Renal pelvis (tissue), 12 donors: ENCODE measurements around the gene MARCKS. TPM values are rescaled to one million over a fixed set of nuclear protein-coding genes. Genes with fewer than 3 reads are reported as not detected.

Experiments
- DNase-seq: peaks from one replicate; pipeline ENCODE4 v3.0.0-alpha.2; 2013
- long read RNA-seq, 16 experiments: transcript quantifications; one replicate each; lab custom pipeline, GENCODE V29; 2026
- polyA plus RNA-seq, 3 donors: library from polyadenylated mRNA; unstranded; fragments of 120-200 nt; gene quantifications; one replicate each; pipeline ENCODE4 v1.2.1, GENCODE V29; 2013; ENCODE audit not compliant: insufficient read length in 3 of 3

MARCKS gene
- polyA plus RNA-seq = 100 to 1,000 TPM; 202 to 251 (median 222) TPM
- long read RNA-seq, donor 1, full-length matches to known transcripts = 185 of 197 reads
- long read RNA-seq, donor 1, partial matches to known transcripts = 0 of 197 reads
- long read RNA-seq, donor 1, other reads (novel, unspliced or antisense) = 12 of 197 reads
- long read RNA-seq, donor 2, full-length matches to known transcripts = 203 of 211 reads
- long read RNA-seq, donor 2, partial matches to known transcripts = 0 of 211 reads
- long read RNA-seq, donor 2, other reads (novel, unspliced or antisense) = 8 of 211 reads
- long read RNA-seq, donor 3, full-length matches to known transcripts = 192 of 688 reads
- long read RNA-seq, donor 3, partial matches to known transcripts = 407 of 688 reads
- long read RNA-seq, donor 3, other reads (novel, unspliced or antisense) = 89 of 688 reads
- long read RNA-seq, donor 4, full-length matches to known transcripts = 97 of 127 reads
- long read RNA-seq, donor 4, partial matches to known transcripts = 30 of 127 reads
- long read RNA-seq, donor 4, other reads (novel, unspliced or antisense) = 0 of 127 reads
- long read RNA-seq, donor 5, full-length matches to known transcripts = 113 of 134 reads
- long read RNA-seq, donor 5, partial matches to known transcripts = 21 of 134 reads
- long read RNA-seq, donor 5, other reads (novel, unspliced or antisense) = 0 of 134 reads
- long read RNA-seq, donor 6, full-length matches to known transcripts = 135 of 135 reads
- long read RNA-seq, donor 6, partial matches to known transcripts = 0 of 135 reads
- long read RNA-seq, donor 6, other reads (novel, unspliced or antisense) = 0 of 135 reads
- long read RNA-seq, donor 7, full-length matches to known transcripts = 295 of 308 reads
- long read RNA-seq, donor 7, partial matches to known transcripts = 0 of 308 reads
- long read RNA-seq, donor 7, other reads (novel, unspliced or antisense) = 13 of 308 reads
- long read RNA-seq, donor 8, full-length matches to known transcripts = 167 of 229 reads
- long read RNA-seq, donor 8, partial matches to known transcripts = 45 of 229 reads
- long read RNA-seq, donor 8, other reads (novel, unspliced or antisense) = 17 of 229 reads
- long read RNA-seq, donor 9, full-length matches to known transcripts = 184 of 251 reads
- long read RNA-seq, donor 9, partial matches to known transcripts = 67 of 251 reads
- long read RNA-seq, donor 9, other reads (novel, unspliced or antisense) = 0 of 251 reads
- long read RNA-seq, donor 10, full-length matches to known transcripts = 159 of 195 reads
- long read RNA-seq, donor 10, partial matches to known transcripts = 26 of 195 reads
- long read RNA-seq, donor 10, other reads (novel, unspliced or antisense) = 10 of 195 reads
- long read RNA-seq, donor 11, full-length matches to known transcripts = 151 of 166 reads
- long read RNA-seq, donor 11, partial matches to known transcripts = 0 of 166 reads
- long read RNA-seq, donor 11, other reads (novel, unspliced or antisense) = 15 of 166 reads
- long read RNA-seq, donor 12, full-length matches to known transcripts = 190 of 227 reads
- long read RNA-seq, donor 12, partial matches to known transcripts = 30 of 227 reads
- long read RNA-seq, donor 12, other reads (novel, unspliced or antisense) = 7 of 227 reads
- long read RNA-seq, donor 13, full-length matches to known transcripts = 97 of 106 reads
- long read RNA-seq, donor 13, partial matches to known transcripts = 9 of 106 reads
- long read RNA-seq, donor 13, other reads (novel, unspliced or antisense) = 0 of 106 reads
- long read RNA-seq, donor 14, full-length matches to known transcripts = 396 of 410 reads
- long read RNA-seq, donor 14, partial matches to known transcripts = 0 of 410 reads
- long read RNA-seq, donor 14, other reads (novel, unspliced or antisense) = 14 of 410 reads
- long read RNA-seq, donor 15, full-length matches to known transcripts = 167 of 979 reads
- long read RNA-seq, donor 15, partial matches to known transcripts = 804 of 979 reads
- long read RNA-seq, donor 15, other reads (novel, unspliced or antisense) = 8 of 979 reads
- long read RNA-seq, donor 16, full-length matches to known transcripts = 171 of 250 reads
- long read RNA-seq, donor 16, partial matches to known transcripts = 68 of 250 reads
- long read RNA-seq, donor 16, other reads (novel, unspliced or antisense) = 11 of 250 reads

DNA sequence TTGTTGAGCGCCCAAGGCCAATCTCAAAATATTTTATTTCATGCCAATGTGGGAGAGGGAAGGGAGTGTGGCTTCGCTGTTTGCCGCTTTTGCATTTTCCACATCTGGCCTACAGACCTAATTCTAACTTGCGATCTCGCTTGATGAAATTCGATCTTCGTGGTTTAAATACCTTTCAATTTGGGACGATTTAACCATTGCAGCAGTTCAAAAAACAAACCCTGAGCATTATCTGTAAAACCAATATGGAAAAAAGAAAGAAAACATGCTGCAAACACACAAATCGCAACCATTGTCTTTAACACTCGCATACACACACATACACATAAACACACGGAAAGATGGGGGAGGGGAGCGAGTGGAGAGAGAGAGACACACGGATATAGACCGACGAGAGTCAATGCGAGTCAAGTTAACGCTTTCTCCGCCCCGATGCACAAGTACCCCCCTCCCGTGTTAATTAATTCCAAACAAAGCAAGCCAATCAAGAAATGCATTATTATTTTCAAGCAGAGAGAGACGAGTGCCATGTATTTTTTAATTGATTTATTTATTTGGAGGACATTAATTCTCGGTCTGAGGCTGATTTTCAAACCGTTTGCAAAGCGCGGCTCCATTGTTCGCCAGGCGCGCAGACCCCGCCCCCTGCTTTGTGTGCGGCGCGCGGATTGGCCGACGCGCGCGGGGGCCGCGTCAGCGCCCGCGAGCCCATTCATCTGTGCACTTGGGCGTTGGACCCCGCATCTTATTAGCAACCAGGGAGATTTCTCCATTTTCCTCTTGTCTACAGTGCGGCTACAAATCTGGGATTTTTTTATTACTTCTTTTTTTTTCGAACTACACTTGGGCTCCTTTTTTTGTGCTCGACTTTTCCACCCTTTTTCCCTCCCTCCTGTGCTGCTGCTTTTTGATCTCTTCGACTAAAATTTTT, at the start of gene MARCKS:
MARCKS (plus strand) TSS at position 721 of the 931 bp plus-strand sequence. CDS start 401 bp downstream, outside the sequence.
- peak; percentile 93 for DNase-seq

- no peak for DNase-seq
These were observed 47.3 kb upstream of the MARCKS start for GRCh38 chr6:113809826-113810225.

- no peak for DNase-seq
These were observed 44.0 kb upstream of the MARCKS start for GRCh38 chr6:113813142-113813541.

DNA sequence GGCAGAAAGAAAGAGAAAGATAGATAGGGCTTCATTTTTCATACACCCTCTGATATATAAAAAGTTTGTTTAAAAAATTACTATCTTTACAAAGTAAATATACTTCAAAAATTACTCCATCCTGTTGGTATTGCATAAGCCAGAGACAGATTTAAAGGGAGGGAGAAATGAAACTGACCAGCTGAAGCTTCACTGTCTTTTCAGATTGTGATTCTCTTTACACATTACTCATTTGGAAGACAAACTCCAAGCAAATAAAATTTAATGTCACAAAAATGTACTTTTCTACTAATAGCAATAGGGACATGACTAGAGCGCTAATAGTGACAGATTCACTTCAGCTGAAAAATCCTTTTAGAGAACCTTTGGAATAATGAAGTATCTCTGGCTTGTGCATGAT, 38.6 kb upstream of the MARCKS start:
- no peak for DNase-seq

- DNase-seq = no peak
These were observed 37.8 kb upstream of the MARCKS start for GRCh38 chr6:113819169-113819830.

DNA sequence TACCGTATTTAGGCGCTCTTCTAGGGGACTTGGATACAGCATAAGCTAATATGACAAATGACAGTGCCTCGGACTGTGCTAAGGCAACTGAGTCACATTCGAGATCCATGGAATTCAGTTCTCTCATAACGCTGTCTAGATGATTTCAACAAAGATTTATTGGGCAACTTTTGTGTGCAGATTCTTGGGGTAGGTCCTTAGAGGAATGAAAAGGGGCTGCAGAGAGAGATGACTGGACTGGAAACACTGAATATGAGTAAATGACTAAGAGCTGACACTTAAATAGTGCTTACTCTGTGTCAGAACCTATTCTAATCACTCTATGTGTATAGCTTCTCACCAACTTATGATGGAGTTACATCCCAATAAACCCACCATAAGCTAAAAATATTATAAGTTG, 36.4 kb upstream of the MARCKS start:
- no peak for DNase-seq

GRCh38 chr6:113821445-113821844, 35.7 kb upstream of the MARCKS start:
- no peak for DNase-seq

- no peak for DNase-seq
These were observed 33.2 kb upstream of the MARCKS start for GRCh38 chr6:113823916-113824315.

DNA sequence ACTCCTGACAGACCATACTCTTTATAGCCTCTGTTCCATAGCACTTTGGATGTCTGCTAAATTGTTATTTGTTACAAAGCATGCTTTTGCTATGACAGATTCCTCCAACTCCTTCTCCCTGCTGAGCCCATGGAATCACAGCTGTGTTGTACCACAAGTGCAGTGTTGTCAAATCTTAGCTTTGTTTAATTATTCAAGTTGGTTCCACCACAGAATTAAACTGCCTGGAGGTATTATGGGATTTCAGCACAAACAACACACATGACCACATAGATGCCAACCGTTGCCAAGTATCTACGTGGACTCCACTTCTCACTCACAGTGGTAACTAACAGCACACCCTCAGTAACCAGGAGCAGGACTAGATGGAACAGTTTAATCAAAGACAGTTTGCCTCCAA, 32.7 kb upstream of the MARCKS start:
- no peak for DNase-seq

DNA sequence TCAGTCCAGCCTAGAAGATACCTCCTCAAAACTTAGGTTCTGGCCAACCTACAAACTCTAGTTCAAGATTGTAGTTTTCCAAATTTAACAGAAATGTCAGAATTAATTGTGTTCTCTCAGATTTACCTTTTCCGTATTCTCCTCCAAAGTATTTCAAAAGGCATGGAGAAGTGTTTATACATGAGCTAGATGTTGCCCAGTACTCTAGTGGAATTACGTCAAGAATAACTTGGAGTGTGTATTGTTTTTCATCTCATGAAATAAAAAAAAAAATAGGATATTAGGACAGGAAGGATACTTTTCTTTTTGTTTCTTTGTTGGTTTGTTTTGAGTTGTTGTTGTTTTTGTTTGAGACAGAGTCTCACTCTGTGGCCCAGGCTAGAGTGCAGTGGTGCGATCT, 32.3 kb upstream of the MARCKS start:
- DNase-seq = no peak

- DNase-seq = no peak
These were observed 31.4 kb upstream of the MARCKS start for GRCh38 chr6:113825781-113826180.

GRCh38 chr6:113828984-113829695, 28.0 kb upstream of the MARCKS start:
- DNase-seq = no peak

- DNase-seq = no peak
These were observed 27.5 kb upstream of the MARCKS start for GRCh38 chr6:113829696-113830045.

GRCh38 chr6:113830140-113830539, 27.0 kb upstream of the MARCKS start:
- no peak for DNase-seq

DNA sequence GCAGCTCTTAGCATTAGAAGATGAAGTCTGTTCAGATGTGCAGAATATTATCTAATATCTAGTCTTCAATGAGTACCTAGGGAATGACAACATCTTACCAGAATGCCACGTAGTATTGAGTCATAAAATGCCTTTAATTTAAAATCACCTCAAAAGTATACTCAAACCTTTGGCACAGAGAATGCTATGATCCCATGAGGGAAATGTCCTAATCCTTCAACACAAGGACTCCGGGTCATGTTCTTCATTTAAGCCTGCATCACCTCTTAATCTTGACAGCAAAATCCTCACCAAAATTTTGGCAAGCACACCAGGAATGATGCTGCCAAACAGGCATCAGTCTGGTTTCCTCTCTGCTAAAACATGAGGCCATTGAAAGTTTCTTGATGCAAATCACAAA, 23.6 kb upstream of the MARCKS start:
- DNase-seq = no peak

DNA sequence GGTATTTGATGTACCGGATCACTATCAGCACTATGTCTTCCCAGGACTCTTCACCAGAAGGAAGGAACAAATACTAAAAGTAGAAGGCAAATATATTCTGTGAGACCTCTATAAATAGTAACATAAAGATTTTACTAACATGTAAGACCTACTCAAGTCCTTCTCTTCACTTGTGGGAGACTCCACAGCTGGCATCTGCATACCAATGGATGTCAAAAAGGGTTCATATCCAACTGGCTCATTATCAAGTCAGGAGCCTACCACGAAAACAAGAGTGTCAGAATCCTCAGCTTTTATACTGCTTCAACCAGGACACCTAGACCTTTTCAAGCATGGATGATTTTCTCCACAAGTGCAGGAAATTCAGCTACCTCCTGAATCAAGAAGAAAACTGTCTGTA, 20.0 kb upstream of the MARCKS start:
- no peak for DNase-seq

DNA sequence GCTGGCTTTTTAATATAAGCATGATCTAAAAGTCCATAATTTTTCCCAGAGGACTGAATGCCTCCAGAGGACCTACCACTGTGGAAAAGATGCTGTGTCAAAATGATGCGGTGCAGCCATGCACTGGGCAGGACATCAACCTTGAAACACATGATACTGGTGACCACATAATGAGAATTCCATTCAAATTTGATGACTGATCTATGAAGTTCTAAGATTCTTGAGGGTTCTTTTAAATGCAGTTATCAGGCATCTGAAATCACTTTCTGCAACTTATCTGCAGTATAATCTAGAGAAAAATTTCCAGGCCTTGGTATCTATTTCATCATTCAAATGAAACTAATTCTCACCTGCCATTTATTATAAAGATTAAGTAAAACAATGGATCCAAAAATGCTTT, 15.0 kb upstream of the MARCKS start:
- no peak for DNase-seq
